Kidney (tissue), 14 donors: ENCODE measurements around the gene SELENBP1. TPM values are rescaled to one million over a fixed set of nuclear protein-coding genes. Genes with fewer than 3 reads are reported as not detected.

ENCODE experiments used
- DNase-seq, 5 donors: peaks; one replicate each; pipeline ENCODE4 v3.0.0-alpha.2; 2013 to 2020
- FAIRE-seq: peaks from 2 replicates; lab custom pipeline; 2012; peaks lifted over from hg19 to GRCh38; lab: Jason Lieb, UNC
- H3K27ac ChIP-seq, 2 donors: one replicate each; pipeline ENCODE4 v1.7.0; 2013; ENCODE audit warnings: low read depth in 2 of 2, low read length in 2 of 2, inconsistent platforms in 1 of 2
- H3K27me3 ChIP-seq: one replicate; pipeline ENCODE4 v1.7.1; 2013; ENCODE audit warnings: low read length, inconsistent platforms; ENCODE audit not compliant: control insufficient read depth, insufficient read depth
- H3K36me3 ChIP-seq, 3 donors: one replicate each; pipeline versions ENCODE4 v1.7.0 to v1.7.1; 2013; ENCODE audit warnings: low read length in 3 of 3, control low read depth in 1 of 3, inconsistent platforms in 1 of 3; ENCODE audit not compliant: insufficient read depth in 3 of 3, control insufficient read depth in 2 of 3
- H3K4me1 ChIP-seq, 3 donors: one replicate each; pipeline versions ENCODE4 v1.7.0 to v1.7.1; 2013; ENCODE audit warnings: low read length in 3 of 3, inconsistent platforms in 1 of 3, low read depth in 1 of 3; ENCODE audit not compliant: control insufficient read depth in 2 of 3, insufficient read depth in 2 of 3
- H3K4me3 ChIP-seq, 3 donors: one replicate each; pipeline versions ENCODE4 v1.7.0 to v1.8.1; 2013; ENCODE audit warnings: low read length in 3 of 3, control low read depth in 1 of 3, inconsistent platforms in 1 of 3
- H3K9ac ChIP-seq, 3 donors: one replicate each; pipeline versions ENCODE4 v1.7.0 to v1.7.1; 2013; ENCODE audit warnings: low read length in 3 of 3, control low read depth in 1 of 3, inconsistent platforms in 1 of 3
- H3K9me3 ChIP-seq, 3 donors: one replicate each; pipeline versions ENCODE4 v1.7.0 to v1.7.1; 2013; ENCODE audit warnings: low read length in 3 of 3, control low read depth in 1 of 3, inconsistent platforms in 1 of 3; ENCODE audit not compliant: control insufficient read depth in 2 of 3, insufficient read depth in 1 of 3
- CTCF ChIP-seq: IDR thresholded peaks from 3 replicates; pipeline ENCODE4 v1.5.1; 2012; ENCODE audit warnings: mild to moderate bottlenecking, moderate library complexity, borderline replicate concordance; ENCODE audit not compliant: insufficient read depth; ENCODE audit errors: extremely low read depth
- intact Hi-C: fragments of 100-400 bp; cut with DNase I; formaldehyde crosslinking; loops from one replicate; pipeline ENCODE4 v1.11.1; 2022
- polyA plus RNA-seq: library from polyadenylated mRNA; stranded (reverse); fragments of 350-450 nt; fragmentation: Illumina TruSeq; extraction: RNeasy Lipid Tissue Mini Kit (QIAGEN cat#74804); gene quantifications from one replicate; pipeline ENCODE4 v1.2.3, GENCODE V29; 2014; ENCODE audit warnings: low read depth, low replicate concordance; ENCODE audit not compliant: insufficient read depth
- total RNA-seq: library from RNA; stranded (reverse); fragmentation: NEBNext Ultra II Directional; extraction: Animal tissue kit (Norgen Biotek cat#: 25700); gene quantifications from one replicate; pipeline ENCODE4 v1.2.1, GENCODE V29; 2021
- donor health status: control.
- donor health status: control.
- donor health status: control.
- donor health status: control.
- donor health status: control.
- donor health status: DM: yes; HTN: yes; CAD: no.
- donor health status: Normal renal cell carcinoma (clear cell type).

Gene SELENBP1
- total and polyA plus RNA-seq, 2 donors from 2014 or later = 50.0 to 161 TPM

- Histone ChIP-seq H3K4me1 (peaks cover 5 to 14% (median 11%) of the 10 kb centered on the region in 3 donors), H3K36me3 (peaks cover 6 to 14% (median 12%) of the 10 kb centered on the region in 3 donors), H3K4me3 (no peak overlapping the region), H3K27ac (no peak overlapping the region), H3K27me3 (no peaks in the 10 kb centered on the region), H3K9ac (no peak overlapping the region), H3K9me3 (no peaks in the 10 kb centered on the region)
- no peak for DNase-seq
- no peak for FAIRE-seq
- no peak for TF ChIP-seq CTCF
- intact Hi-C loops = loop anchor here (5.0 kb wide), 1 partner anchor 42 kb away; no protein-coding TSS in a partner anchor
Measured at GRCh38 chr1:151344291-151344690, 28.2 kb downstream of the SELENBP1 start.

GRCh38 chr1:151343587-151343986, 28.9 kb downstream of the SELENBP1 start:
- intact Hi-C loops = loop anchor here (5.0 kb wide), 1 partner anchor 41 kb away; no protein-coding TSS in a partner anchor
- DNase-seq = no peak
- H3K9me3 ChIP-seq = no peaks in the 10 kb centered on the region
- no peak for FAIRE-seq
- H3K27me3 ChIP-seq = no peaks in the 10 kb centered on the region
- no peak overlapping the region for H3K4me3 ChIP-seq
- peaks cover 5 to 14% (median 11%) of the 10 kb centered on the region in 3 donors for H3K4me1 ChIP-seq
- peaks cover 6 to 14% (median 12%) of the 10 kb centered on the region in 3 donors for H3K36me3 ChIP-seq
- TF ChIP-seq CTCF = no peak
- H3K9ac ChIP-seq = no peak overlapping the region
- no peak overlapping the region for H3K27ac ChIP-seq

- H3K27me3 ChIP-seq = no peaks in the 10 kb centered on the region
- H3K9ac ChIP-seq = no peak overlapping the region
- no peak overlapping the region for H3K4me3 ChIP-seq
- TF ChIP-seq CTCF = no peak
- intact Hi-C loops = loop anchor here (5.0 kb wide), 1 partner anchor 40 kb away; no protein-coding TSS in a partner anchor
- DNase-seq = no peak
- no peak overlapping the region for H3K27ac ChIP-seq
- H3K4me1 ChIP-seq = peaks cover 5 to 13% (median 8%) of the 10 kb centered on the region in 3 donors
- H3K36me3 ChIP-seq = peaks cover 6 to 14% (median 12%) of the 10 kb centered on the region in 3 donors
- H3K9me3 ChIP-seq = no peaks in the 10 kb centered on the region
- no peak for FAIRE-seq
Measured at GRCh38 chr1:151342569-151342968, 29.9 kb downstream of the SELENBP1 start.

- no peaks in the 10 kb centered on the region for H3K27me3 ChIP-seq
- H3K27ac ChIP-seq = no peak overlapping the region
- H3K36me3 ChIP-seq = peaks cover 6 to 14% (median 12%) of the 10 kb centered on the region in 3 donors
- intact Hi-C loops = loop anchor here (5.0 kb wide), 1 partner anchor 40 kb away; no protein-coding TSS in a partner anchor
- H3K9ac ChIP-seq = no peak overlapping the region
- FAIRE-seq = no peak
- H3K9me3 ChIP-seq = no peaks in the 10 kb centered on the region
- no peak overlapping the region for H3K4me3 ChIP-seq
- peaks cover 5 to 11% (median 7%) of the 10 kb centered on the region in 3 donors for H3K4me1 ChIP-seq
- no peak for TF ChIP-seq CTCF
- DNase-seq = no peak
Measured at GRCh38 chr1:151342021-151342420, 30.5 kb downstream of the SELENBP1 start.
